ENCODE measurements around the gene KDR. TPM values are rescaled to one million over a fixed set of nuclear protein-coding genes. Genes with fewer than 3 reads are reported as not detected.

Gene KDR
- total and polyA plus RNA-seq, 9 of the 15 experiments (the other 6 are each of a cell fraction or from before 2014, with no cell fraction given), result 0.13 TPM; not detected in 8

DNA sequence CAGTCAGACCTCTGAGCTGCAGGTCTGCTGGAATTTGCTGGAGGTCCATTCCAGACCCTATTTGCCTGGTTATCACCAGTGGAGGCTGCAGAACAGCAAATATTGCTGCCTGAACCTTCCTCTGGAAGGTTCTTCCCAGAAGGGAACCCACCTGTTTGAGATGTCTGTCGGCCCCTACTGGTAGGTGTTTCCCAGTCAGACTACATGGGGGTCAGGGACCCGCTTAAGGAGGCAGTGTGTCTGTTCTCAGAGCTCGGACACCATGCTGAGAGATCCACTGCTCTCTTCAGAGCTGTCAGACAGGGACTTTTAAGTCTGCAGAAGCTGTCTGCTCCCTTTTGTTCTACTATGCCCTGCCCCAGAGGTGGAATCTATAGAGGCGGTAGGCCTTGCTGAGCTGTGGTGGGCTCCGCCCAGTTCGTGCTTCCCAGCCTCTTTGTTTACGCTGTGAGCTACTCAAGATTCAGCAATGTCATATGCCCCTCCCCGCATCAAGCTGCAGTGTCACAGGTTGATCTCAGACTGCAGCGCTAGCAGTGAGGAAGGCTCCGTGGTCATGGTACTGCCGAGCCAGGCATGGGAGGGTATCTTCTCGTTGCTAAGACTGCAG is 44.1 kb upstream of the KDR start (continued):
- TF ChIP-seq XRCC4 (IDR thresholded peaks at IDR 0.05; ENCODE audit: extremely low read depth, insufficient read depth, insufficient read length) (no peak), C11orf30 (IDR thresholded peaks at IDR 0.05; ENCODE audit: low read depth) (0 out of 2 replicates have a peak, but pooled peaks have one; percentile 36), EP300 (IDR thresholded peaks at IDR 0.05; ENCODE audit: low read length) (no peak), FOXJ3 (CRISPR knock-in tag; IDR thresholded peaks at IDR 0.05) (no peak)
- TF ChIP-seq, protein P1, sequence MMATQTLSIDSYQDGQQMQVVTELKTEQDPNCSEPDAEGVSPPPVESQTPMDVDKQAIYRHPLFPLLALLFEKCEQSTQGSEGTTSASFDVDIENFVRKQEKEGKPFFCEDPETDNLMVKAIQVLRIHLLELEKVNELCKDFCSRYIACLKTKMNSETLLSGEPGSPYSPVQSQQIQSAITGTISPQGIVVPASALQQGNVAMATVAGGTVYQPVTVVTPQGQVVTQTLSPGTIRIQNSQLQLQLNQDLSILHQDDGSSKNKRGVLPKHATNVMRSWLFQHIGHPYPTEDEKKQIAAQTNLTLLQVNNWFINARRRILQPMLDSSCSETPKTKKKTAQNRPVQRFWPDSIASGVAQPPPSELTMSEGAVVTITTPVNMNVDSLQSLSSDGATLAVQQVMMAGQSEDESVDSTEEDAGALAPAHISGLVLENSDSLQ (IDR thresholded peaks at IDR 0.05), result peak; percentile 40; the same call in 1 of the 2 replicates

DNA sequence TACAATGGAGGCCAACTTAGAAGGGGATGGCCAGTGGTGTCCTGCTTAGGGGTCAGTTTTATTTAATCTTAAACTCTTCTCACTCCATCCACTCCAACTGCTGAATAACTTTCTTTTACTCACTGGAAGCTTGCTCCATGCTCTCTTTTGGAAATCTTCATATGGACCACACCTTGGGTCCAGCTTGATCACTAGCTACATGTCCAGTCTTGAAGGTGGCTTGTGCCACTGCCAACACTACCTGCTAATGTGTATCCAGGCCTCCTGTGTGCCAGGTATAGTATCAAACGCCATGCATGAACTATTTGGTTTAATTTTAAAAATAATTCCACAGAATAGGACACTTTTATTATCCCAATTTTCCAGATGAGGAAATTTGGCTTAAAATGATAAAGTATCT is 37.0 kb upstream of the KDR start:
- no peaks in the 10 kb centered on the region for H4K20me1 ChIP-seq (replicated peaks; ENCODE audit: control insufficient read depth, insufficient read depth, low read length)
- CTCF ChIA-PET (ENCODE audit: low intra/inter-chr PET ratio), result no interaction called here
- H3K4me3 ChIP-seq, result no peak overlapping the region
- no peaks in the 10 kb centered on the region for H3K9me3 ChIP-seq (replicated peaks; ENCODE audit: control insufficient read depth, insufficient read depth, low read depth, low read length)
- H3K9ac ChIP-seq (ENCODE audit: insufficient read depth in 1 of 2, low read depth in 2 of 2, low read length in 2 of 2), result no peak overlapping the region
- intact Hi-C loops (cut with micrococcal nuclease) (no loop called here), in situ Hi-C loops (cut with MboI) (no loop called here)
- BruUV-seq (replicated peaks), result no TSS peak
- POLR2A ChIA-PET, result no interaction called here
- no peak overlapping the region for H3K4me2 ChIP-seq (ENCODE audit: insufficient read depth, low read length)
- FAIRE-seq, result no peak
- no peaks in the 10 kb centered on the region for H3K79me2 ChIP-seq (ENCODE audit: control insufficient read depth, insufficient read depth, low read length)
- no peak overlapping the region for H2AFZ ChIP-seq (ENCODE audit: low read depth, low read length)
- peaks cover 0 to 4% of the 10 kb centered on the region in 2 experiments; a peak in 1 of 5 replicates for H3K4me1 ChIP-seq (replicated peaks in 1 of 2; ENCODE audit: control insufficient read depth in 2 of 2, insufficient read depth in 2 of 2, low read length in 2 of 2)
- no peak for DNase-seq (ENCODE audit: extremely low read depth in 1 of 4, low spot score in 3 of 4)
- H3K27me3 ChIP-seq (ENCODE audit: control insufficient read depth in 2 of 2, insufficient read depth in 2 of 2, low read length in 2 of 2), result peaks cover 5 to 6% of the 10 kb centered on the region in 2 experiments; a peak in 3 of 5 replicates
- ATAC-seq, result no peak
- H3K36me3 ChIP-seq (ENCODE audit: control insufficient read depth, insufficient read depth, low read length), result no peaks in the 10 kb centered on the region
- H3K27ac ChIP-seq (ENCODE audit: extremely low read depth, low read depth, low read length), result no peak overlapping the region
- H3K9me1 ChIP-seq (ENCODE audit: control insufficient read depth, insufficient read depth, low read length), result no peaks in the 10 kb centered on the region
- WGBS (ENCODE audit: insufficient coverage, low coverage, missing lambda C conversion rate), result 0% methylated on average over 1 of the region's 1 CpG
- TF ChIP-seq, protein P2, sequence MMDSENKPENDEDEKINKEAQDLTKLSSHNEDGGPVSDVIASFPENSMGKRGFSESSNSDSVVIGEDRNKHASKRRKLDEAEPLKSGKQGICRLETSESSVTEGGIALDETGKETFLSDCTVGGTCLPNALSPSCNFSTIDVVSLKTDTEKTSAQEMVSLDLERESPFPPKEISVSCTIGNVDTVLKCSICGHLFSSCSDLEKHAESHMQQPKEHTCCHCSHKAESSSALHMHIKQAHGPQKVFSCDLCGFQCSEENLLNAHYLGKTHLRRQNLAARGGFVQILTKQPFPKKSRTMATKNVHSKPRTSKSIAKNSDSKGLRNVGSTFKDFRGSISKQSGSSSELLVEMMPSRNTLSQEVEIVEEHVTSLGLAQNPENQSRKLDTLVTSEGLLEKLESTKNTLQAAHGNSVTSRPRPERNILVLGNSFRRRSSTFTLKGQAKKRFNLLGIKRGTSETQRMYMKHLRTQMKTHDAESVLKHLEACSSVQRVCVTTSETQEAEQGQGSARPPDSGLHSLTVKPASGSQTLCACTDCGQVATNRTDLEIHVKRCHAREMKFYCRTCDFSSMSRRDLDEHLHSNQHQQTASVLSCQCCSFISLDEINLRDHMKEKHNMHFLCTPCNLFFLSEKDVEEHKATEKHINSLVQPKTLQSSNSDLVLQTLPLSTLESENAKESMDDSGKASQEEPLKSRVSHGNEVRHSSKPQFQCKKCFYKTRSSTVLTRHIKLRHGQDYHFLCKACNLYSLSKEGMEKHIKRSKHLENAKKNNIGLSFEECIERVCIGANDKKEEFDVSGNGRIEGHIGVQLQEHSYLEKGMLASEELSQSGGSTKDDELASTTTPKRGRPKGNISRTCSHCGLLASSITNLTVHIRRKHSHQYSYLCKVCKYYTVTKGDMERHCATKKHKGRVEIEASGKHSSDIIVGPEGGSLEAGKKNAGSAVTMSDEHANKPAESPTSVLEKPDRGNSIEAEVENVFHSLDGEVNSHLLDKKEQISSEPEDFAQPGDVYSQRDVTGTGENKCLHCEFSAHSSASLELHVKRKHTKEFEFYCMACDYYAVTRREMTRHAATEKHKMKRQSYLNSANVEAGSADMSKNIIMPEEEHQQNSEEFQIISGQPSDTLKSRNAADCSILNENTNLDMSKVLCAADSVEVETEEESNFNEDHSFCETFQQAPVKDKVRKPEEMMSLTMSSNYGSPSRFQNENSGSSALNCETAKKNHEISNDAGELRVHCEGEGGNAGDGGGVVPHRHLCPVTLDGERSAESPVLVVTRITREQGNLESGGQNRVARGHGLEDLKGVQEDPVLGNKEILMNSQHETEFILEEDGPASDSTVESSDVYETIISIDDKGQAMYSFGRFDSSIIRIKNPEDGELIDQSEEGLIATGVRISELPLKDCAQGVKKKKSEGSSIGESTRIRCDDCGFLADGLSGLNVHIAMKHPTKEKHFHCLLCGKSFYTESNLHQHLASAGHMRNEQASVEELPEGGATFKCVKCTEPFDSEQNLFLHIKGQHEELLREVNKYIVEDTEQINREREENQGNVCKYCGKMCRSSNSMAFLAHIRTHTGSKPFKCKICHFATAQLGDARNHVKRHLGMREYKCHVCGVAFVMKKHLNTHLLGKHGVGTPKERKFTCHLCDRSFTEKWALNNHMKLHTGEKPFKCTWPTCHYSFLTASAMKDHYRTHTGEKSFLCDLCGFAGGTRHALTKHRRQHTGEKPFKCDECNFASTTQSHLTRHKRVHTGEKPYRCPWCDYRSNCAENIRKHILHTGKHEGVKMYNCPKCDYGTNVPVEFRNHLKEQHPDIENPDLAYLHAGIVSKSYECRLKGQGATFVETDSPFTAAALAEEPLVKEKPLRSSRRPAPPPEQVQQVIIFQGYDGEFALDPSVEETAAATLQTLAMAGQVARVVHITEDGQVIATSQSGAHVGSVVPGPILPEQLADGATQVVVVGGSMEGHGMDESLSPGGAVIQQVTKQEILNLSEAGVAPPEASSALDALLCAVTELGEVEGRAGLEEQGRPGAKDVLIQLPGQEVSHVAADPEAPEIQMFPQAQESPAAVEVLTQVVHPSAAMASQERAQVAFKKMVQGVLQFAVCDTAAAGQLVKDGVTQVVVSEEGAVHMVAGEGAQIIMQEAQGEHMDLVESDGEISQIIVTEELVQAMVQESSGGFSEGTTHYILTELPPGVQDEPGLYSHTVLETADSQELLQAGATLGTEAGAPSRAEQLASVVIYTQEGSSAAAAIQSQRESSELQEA (IDR thresholded peaks at IDR 0.05; ENCODE audit: low read depth), result no peak
- TF ChIP-seq EGR1 (conservative IDR thresholded peaks at IDR 0.05), result no peak
